PC-3 (cell line): ENCODE results near the gene CACNA1C. TPM values are rescaled to one million over a fixed set of nuclear protein-coding genes. Genes with fewer than 3 reads are reported as not detected.

ENCODE experiments used
- ATAC-seq: fragments of 200-7000 bp; cut with Tn5 transposase; 2 replicates; pipeline ENCODE4 v1.9.1; 2020; ENCODE audit warnings: mild to moderate bottlenecking, moderate library complexity
- BruUV-seq: library from RNA; stranded (reverse); fragments of 400-500 nt; replicated peaks from 2 replicates; lab custom pipeline; 2021; lab: Mats Ljungman, UMichigan
- CTCF ChIA-PET: fragments of 300-600 bp; sonication (Branson Sonifier 250); formaldehyde crosslinking; loops from one replicate; lab custom pipeline; 2022; ENCODE audit warnings: antibody characterized with exemption; lab: Charles Lee
- POLR2A ChIA-PET: fragments of 300-600 bp; sonication (Branson Sonifier 250); formaldehyde crosslinking; loops from one replicate; lab custom pipeline; 2022; ENCODE audit warnings: antibody characterized with exemption; ENCODE audit not compliant: unreplicated experiment; lab: Charles Lee
- DNase-seq: peaks from one replicate; pipeline ENCODE4 v3.0.0-alpha.2; 2015
- H2AFZ ChIP-seq: fragments of 300-600 bp; sonication (generic); 2 replicates; pipeline ENCODE4 v1.6.0; 2016; ENCODE audit warnings: antibody characterized with exemption, low read length
- H3F3A ChIP-seq: fragments of 300-600 bp; sonication (generic); one replicate; pipeline ENCODE4 v1.6.0; 2017; ENCODE audit warnings: antibody characterized with exemption, low read length, control low read depth, mild to moderate bottlenecking; ENCODE audit not compliant: unreplicated experiment
- H3K27ac ChIP-seq: fragments of 300-600 bp; sonication (generic); 2 replicates; pipeline ENCODE4 v1.5.1; 2016; ENCODE audit warnings: mild to moderate bottlenecking, low read length
- H3K27me3 ChIP-seq: fragments of 300-600 bp; sonication (generic); 2 replicates; pipeline ENCODE4 v1.6.1; 2016; ENCODE audit warnings: low read length, mixed read lengths
- H3K36me3 ChIP-seq: fragments of 300-600 bp; sonication (generic); 2 replicates; pipeline ENCODE4 v1.6.1; 2016; ENCODE audit warnings: low read depth, mixed run types, low read length, mixed read lengths
- H3K4me1 ChIP-seq: fragments of 300-600 bp; sonication (generic); 2 replicates; pipeline ENCODE4 v1.5.1; 2016; ENCODE audit warnings: low read length; ENCODE audit not compliant: insufficient read depth
- H3K4me2 ChIP-seq: fragments of 300-600 bp; sonication (generic); 2 replicates; pipeline ENCODE4 v1.6.0; 2016; ENCODE audit warnings: low read length
- H3K4me3 ChIP-seq: fragments of 300-600 bp; sonication (generic); 2 replicates; pipeline ENCODE4 v1.5.1; 2016; ENCODE audit warnings: mild to moderate bottlenecking, low read length, mixed read lengths
- H3K79me2 ChIP-seq: fragments of 300-600 bp; sonication (generic); 2 replicates; pipeline ENCODE4 v1.6.1; 2017; ENCODE audit warnings: low read length, mixed read lengths
- H3K9ac ChIP-seq: fragments of 300-600 bp; sonication (generic); 2 replicates; pipeline ENCODE4 v1.6.0; 2016; ENCODE audit warnings: mild to moderate bottlenecking, low read length
- H3K9me2 ChIP-seq: fragments of 300-600 bp; sonication (generic); replicated peaks from 2 replicates; pipeline ENCODE4 v1.6.1; 2016; ENCODE audit warnings: mixed run types, low read length, mixed read lengths
- H3K9me3 ChIP-seq: fragments of 300-600 bp; sonication (generic); 2 replicates; pipeline ENCODE4 v1.6.1; 2016; ENCODE audit warnings: low read length, mixed read lengths
- H4K20me1 ChIP-seq: fragments of 300-600 bp; sonication (generic); 2 replicates; pipeline ENCODE4 v1.6.1; 2016; ENCODE audit warnings: low read length, mixed read lengths
- EZH2 ChIP-seq: fragments of 300-600 bp; sonication (generic); IDR thresholded peaks from one replicate; pipeline ENCODE4 v1.6.1; 2017; ENCODE audit warnings: antibody characterized with exemption, mild to moderate bottlenecking, low read length; ENCODE audit not compliant: unreplicated experiment
- EZH2phosphoT487 ChIP-seq: fragments of 300-600 bp; sonication (generic); IDR thresholded peaks from 2 replicates; pipeline ENCODE4 v1.6.1; 2018; ENCODE audit warnings: mild to moderate bottlenecking, antibody characterized with exemption, low read length, borderline replicate concordance
- intact Hi-C: fragments of 100-400 bp; cut with micrococcal nuclease; formaldehyde crosslinking; loops from 2 replicates; pipeline ENCODE4 v1.9.0; 2023
- total RNA-seq: library from RNA; depleted of rRNA; stranded (reverse); fragments of >200 nt; gene quantifications from 2 replicates; pipeline ENCODE4 v1.2.3, GENCODE V29; 2014
- TF ChIP-seq, protein P1 (sequence below): fragments of 300-600 bp; sonication (generic); conservative IDR thresholded peaks from 2 replicates; pipeline ENCODE4 v1.5.1; 2017; ENCODE audit warnings: antibody characterized with exemption, low read depth, mild to moderate bottlenecking, low read length

Gene CACNA1C
- total RNA-seq, 1 experiment from 2014 or later = not detected

- Histone ChIP-seq H2AFZ (no peak overlapping the region), H3K27me3 (peaks cover 60% of the 10 kb centered on the region), H3K36me3 (no peaks in the 10 kb centered on the region), H3K9ac (no peak overlapping the region), H3K4me3 (no peak overlapping the region), H3K4me1 (no peaks in the 10 kb centered on the region), H3K9me3 (no peaks in the 10 kb centered on the region), H3F3A (no peaks in the 10 kb centered on the region), H3K4me2 (no peak overlapping the region), H4K20me1 (no peaks in the 10 kb centered on the region), H3K79me2 (no peaks in the 10 kb centered on the region), H3K9me2 (no peaks in the 10 kb centered on the region), H3K27ac (no peak overlapping the region)
- POLR2A ChIA-PET = no interaction called here
- CTCF ChIA-PET = no interaction called here
- ATAC-seq (no peak), DNase-seq (no peak)
- no TSS peak for BruUV-seq
- TF ChIP-seq EZH2 = no peak
- no peak for TF ChIP-seq EZH2phosphoT487
- TF ChIP-seq, protein P1, sequence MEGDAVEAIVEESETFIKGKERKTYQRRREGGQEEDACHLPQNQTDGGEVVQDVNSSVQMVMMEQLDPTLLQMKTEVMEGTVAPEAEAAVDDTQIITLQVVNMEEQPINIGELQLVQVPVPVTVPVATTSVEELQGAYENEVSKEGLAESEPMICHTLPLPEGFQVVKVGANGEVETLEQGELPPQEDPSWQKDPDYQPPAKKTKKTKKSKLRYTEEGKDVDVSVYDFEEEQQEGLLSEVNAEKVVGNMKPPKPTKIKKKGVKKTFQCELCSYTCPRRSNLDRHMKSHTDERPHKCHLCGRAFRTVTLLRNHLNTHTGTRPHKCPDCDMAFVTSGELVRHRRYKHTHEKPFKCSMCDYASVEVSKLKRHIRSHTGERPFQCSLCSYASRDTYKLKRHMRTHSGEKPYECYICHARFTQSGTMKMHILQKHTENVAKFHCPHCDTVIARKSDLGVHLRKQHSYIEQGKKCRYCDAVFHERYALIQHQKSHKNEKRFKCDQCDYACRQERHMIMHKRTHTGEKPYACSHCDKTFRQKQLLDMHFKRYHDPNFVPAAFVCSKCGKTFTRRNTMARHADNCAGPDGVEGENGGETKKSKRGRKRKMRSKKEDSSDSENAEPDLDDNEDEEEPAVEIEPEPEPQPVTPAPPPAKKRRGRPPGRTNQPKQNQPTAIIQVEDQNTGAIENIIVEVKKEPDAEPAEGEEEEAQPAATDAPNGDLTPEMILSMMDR = no peak
- intact Hi-C loops = no loop called here
Observed at GRCh38 chr12:2267703-2268470, 215.1 kb downstream of the CACNA1C start.

GRCh38 chr12:2268471-2269286 lies 215.9 kb downstream of the CACNA1C start:
- no TSS peak for BruUV-seq
- H4K20me1 ChIP-seq = no peaks in the 10 kb centered on the region
- H3K9me3 ChIP-seq = no peaks in the 10 kb centered on the region
- H3K36me3 ChIP-seq = no peaks in the 10 kb centered on the region
- H3K4me2 ChIP-seq = no peak overlapping the region
- ATAC-seq (no peak), DNase-seq (no peak)
- H3K4me1 ChIP-seq = no peaks in the 10 kb centered on the region
- no peaks in the 10 kb centered on the region for H3F3A ChIP-seq
- peaks cover 64% of the 10 kb centered on the region for H3K27me3 ChIP-seq
- ChIA-PET POLR2A (no interaction called here), CTCF (no interaction called here)
- no peaks in the 10 kb centered on the region for H3K9me2 ChIP-seq
- H3K79me2 ChIP-seq = no peaks in the 10 kb centered on the region
- H3K27ac ChIP-seq = no peak overlapping the region
- no peak overlapping the region for H3K9ac ChIP-seq
- H2AFZ ChIP-seq = no peak overlapping the region
- TF ChIP-seq, protein P1 = no peak
- no peak for TF ChIP-seq EZH2
- no peak for TF ChIP-seq EZH2phosphoT487
- H3K4me3 ChIP-seq = no peak overlapping the region
- intact Hi-C loops = no loop called here

GRCh38 chr12:2270846-2271245 lies 218.1 kb downstream of the CACNA1C start:
- Histone ChIP-seq H3K9me2 (no peaks in the 10 kb centered on the region), H3K79me2 (no peaks in the 10 kb centered on the region), H4K20me1 (no peaks in the 10 kb centered on the region), H3K4me3 (no peak overlapping the region), H3K9me3 (no peaks in the 10 kb centered on the region), H2AFZ (no peak overlapping the region), H3K36me3 (no peaks in the 10 kb centered on the region), H3K27ac (no peak overlapping the region), H3F3A (no peaks in the 10 kb centered on the region), H3K4me2 (no peak overlapping the region), H3K9ac (no peak overlapping the region), H3K27me3 (peaks cover 73% of the 10 kb centered on the region), H3K4me1 (no peaks in the 10 kb centered on the region)
- no TSS peak for BruUV-seq
- ChIA-PET POLR2A (no interaction called here), CTCF (no interaction called here)
- TF ChIP-seq EZH2 (no peak), EZH2phosphoT487 (no peak)
- TF ChIP-seq, protein P1 = no peak
- intact Hi-C loops = no loop called here
- ATAC-seq (no peak), DNase-seq (no peak)
